ENCODE measurements around the gene AATF.

AATF gene

GRCh38 chr17:36932694-36933511 is 15.9 kb upstream of the AATF start:
- no peak overlapping the region for H3K4me3 ChIP-seq (ENCODE audit: low read length)
- H3K27me3 ChIP-seq (ENCODE audit: control insufficient read depth, insufficient read depth, low read length), result peaks cover 99% of the 10 kb centered on the region
- no peaks in the 10 kb centered on the region for H3K36me3 ChIP-seq (ENCODE audit: control insufficient read depth, insufficient read depth, low read length)
- H3K9ac ChIP-seq (ENCODE audit: low read length), result no peak overlapping the region
- peaks cover 63% of the 10 kb centered on the region for H3K4me1 ChIP-seq (ENCODE audit: control insufficient read depth, insufficient read depth, low read length)
- no peaks in the 10 kb centered on the region for H3K9me3 ChIP-seq (ENCODE audit: control insufficient read depth, low read length)

GRCh38 chr17:36933512-36934143 is 15.1 kb upstream of the AATF start:
- no peaks in the 10 kb centered on the region for H3K9me3 ChIP-seq (ENCODE audit: control insufficient read depth, low read length)
- H3K4me3 ChIP-seq (ENCODE audit: low read length), result no peak overlapping the region
- H3K9ac ChIP-seq (ENCODE audit: low read length), result no peak overlapping the region
- peaks cover 99% of the 10 kb centered on the region for H3K27me3 ChIP-seq (ENCODE audit: control insufficient read depth, insufficient read depth, low read length)
- peaks cover 70% of the 10 kb centered on the region for H3K4me1 ChIP-seq (ENCODE audit: control insufficient read depth, insufficient read depth, low read length)
- H3K36me3 ChIP-seq (ENCODE audit: control insufficient read depth, insufficient read depth, low read length), result no peaks in the 10 kb centered on the region

GRCh38 chr17:36934144-36934691 is 14.5 kb upstream of the AATF start:
- peaks cover 99% of the 10 kb centered on the region for H3K27me3 ChIP-seq (ENCODE audit: control insufficient read depth, insufficient read depth, low read length)
- peaks cover 75% of the 10 kb centered on the region for H3K4me1 ChIP-seq (ENCODE audit: control insufficient read depth, insufficient read depth, low read length)
- H3K9ac ChIP-seq (ENCODE audit: low read length), result no peak overlapping the region
- no peaks in the 10 kb centered on the region for H3K9me3 ChIP-seq (ENCODE audit: control insufficient read depth, low read length)
- no peaks in the 10 kb centered on the region for H3K36me3 ChIP-seq (ENCODE audit: control insufficient read depth, insufficient read depth, low read length)
- H3K4me3 ChIP-seq (ENCODE audit: low read length), result no peak overlapping the region

GRCh38 chr17:36934692-36935630 is 13.8 kb upstream of the AATF start:
- H3K36me3 ChIP-seq (ENCODE audit: control insufficient read depth, insufficient read depth, low read length), result no peaks in the 10 kb centered on the region
- peaks cover 75% of the 10 kb centered on the region for H3K4me1 ChIP-seq (ENCODE audit: control insufficient read depth, insufficient read depth, low read length)
- no peak overlapping the region for H3K4me3 ChIP-seq (ENCODE audit: low read length)
- no peak overlapping the region for H3K9ac ChIP-seq (ENCODE audit: low read length)
- H3K9me3 ChIP-seq (ENCODE audit: control insufficient read depth, low read length), result no peaks in the 10 kb centered on the region
- peaks cover 99% of the 10 kb centered on the region for H3K27me3 ChIP-seq (ENCODE audit: control insufficient read depth, insufficient read depth, low read length)

- no peak overlapping the region for H3K9ac ChIP-seq (ENCODE audit: low read length)
- H3K4me1 ChIP-seq (ENCODE audit: control insufficient read depth, insufficient read depth, low read length), result peaks cover 75% of the 10 kb centered on the region
- H3K9me3 ChIP-seq (ENCODE audit: control insufficient read depth, low read length), result no peaks in the 10 kb centered on the region
- H3K36me3 ChIP-seq (ENCODE audit: control insufficient read depth, insufficient read depth, low read length), result no peaks in the 10 kb centered on the region
- H3K4me3 ChIP-seq (ENCODE audit: low read length), result no peak overlapping the region
- peaks cover 98% of the 10 kb centered on the region for H3K27me3 ChIP-seq (ENCODE audit: control insufficient read depth, insufficient read depth, low read length)
Observed at GRCh38 chr17:36935671-36936454, 12.9 kb upstream of the AATF start.

- Histone ChIP-seq H3K4me1 (ENCODE audit: control insufficient read depth, insufficient read depth, low read length) (peaks cover 72% of the 10 kb centered on the region), H3K4me3 (ENCODE audit: low read length) (no peak overlapping the region), H3K9me3 (ENCODE audit: control insufficient read depth, low read length) (no peaks in the 10 kb centered on the region), H3K9ac (ENCODE audit: low read length) (no peak overlapping the region), H3K27me3 (ENCODE audit: control insufficient read depth, insufficient read depth, low read length) (peaks cover 98% of the 10 kb centered on the region), H3K36me3 (ENCODE audit: control insufficient read depth, insufficient read depth, low read length) (no peaks in the 10 kb centered on the region)
Observed at GRCh38 chr17:36936455-36937000, 12.2 kb upstream of the AATF start.

GRCh38 chr17:36937001-36937958 is 11.5 kb upstream of the AATF start, which contains the start of gene LHX1:
TSS of gene LHX1 (plus strand) at chr17:36937475. CDS start at chr17:36938198, 723 bp downstream.
- H3K9ac ChIP-seq (ENCODE audit: low read length), result no peak within 1 kb of the TSS
- peaks cover 65% of the 10 kb centered on the region for H3K4me1 ChIP-seq (ENCODE audit: control insufficient read depth, insufficient read depth, low read length)
- no peak within 1 kb of the TSS for H3K4me3 ChIP-seq (ENCODE audit: low read length)
- H3K27me3 ChIP-seq (ENCODE audit: control insufficient read depth, insufficient read depth, low read length), result peaks cover 98% of the 10 kb centered on the region
- no peaks in the 10 kb centered on the region for H3K9me3 ChIP-seq (ENCODE audit: control insufficient read depth, low read length)
- no peaks in the 10 kb centered on the region for H3K36me3 ChIP-seq (ENCODE audit: control insufficient read depth, insufficient read depth, low read length)

- H3K9me3 ChIP-seq (ENCODE audit: control insufficient read depth, low read length), result no peaks in the 10 kb centered on the region
- no peak overlapping the region for H3K4me3 ChIP-seq (ENCODE audit: low read length)
- H3K9ac ChIP-seq (ENCODE audit: low read length), result no peak overlapping the region
- peaks cover 58% of the 10 kb centered on the region for H3K4me1 ChIP-seq (ENCODE audit: control insufficient read depth, insufficient read depth, low read length)
- no peaks in the 10 kb centered on the region for H3K36me3 ChIP-seq (ENCODE audit: control insufficient read depth, insufficient read depth, low read length)
- peaks cover 99% of the 10 kb centered on the region for H3K27me3 ChIP-seq (ENCODE audit: control insufficient read depth, insufficient read depth, low read length)
Observed at GRCh38 chr17:36937959-36938565, 10.7 kb upstream of the AATF start.

GRCh38 chr17:36938566-36939051 is 10.1 kb upstream of the AATF start:
- Histone ChIP-seq H3K27me3 (ENCODE audit: control insufficient read depth, insufficient read depth, low read length) (peaks cover 99% of the 10 kb centered on the region), H3K9me3 (ENCODE audit: control insufficient read depth, low read length) (no peaks in the 10 kb centered on the region), H3K4me3 (ENCODE audit: low read length) (no peak overlapping the region), H3K36me3 (ENCODE audit: control insufficient read depth, insufficient read depth, low read length) (no peaks in the 10 kb centered on the region), H3K4me1 (ENCODE audit: control insufficient read depth, insufficient read depth, low read length) (peaks cover 53% of the 10 kb centered on the region), H3K9ac (ENCODE audit: low read length) (no peak overlapping the region)
